Raji (cell line): Measurements from ENCODE around the gene GRAMD4.

Source experiments
- POLR2A ChIP-seq: IDR thresholded peaks from 2 replicates; pipeline ENCODE4 v1.6.1; 2011; ENCODE audit warnings: low read depth, low read length, control low read depth; ENCODE audit not compliant: insufficient read depth

The GRAMD4 gene

GRCh38 chr22:46588279-46589140 is 31.7 kb upstream of the GRAMD4 start:
- no peak for TF ChIP-seq POLR2A

- TF ChIP-seq POLR2A: no peak
These were observed 30.9 kb upstream of the GRAMD4 start for GRCh38 chr22:46589141-46589748.

DNA sequence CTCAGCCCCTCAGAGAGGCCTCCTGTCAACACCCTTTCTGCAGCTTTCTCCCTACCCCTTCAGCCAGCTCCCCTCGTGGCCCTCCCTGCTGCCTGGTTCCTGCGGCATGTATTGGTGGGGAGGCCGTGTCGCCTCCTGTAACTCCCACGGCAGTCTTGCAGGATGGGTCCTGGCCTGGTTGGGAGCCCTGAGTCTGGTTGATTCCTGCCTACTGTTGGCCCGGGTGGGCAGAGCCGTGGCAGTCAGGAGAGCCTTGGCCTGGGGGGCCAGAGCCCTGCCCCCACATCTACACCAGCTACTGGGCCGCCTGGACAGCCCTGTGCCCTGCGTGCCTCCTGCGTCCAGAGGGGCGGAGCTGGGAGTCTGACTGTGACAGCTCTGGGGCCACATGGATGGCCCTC is 30.3 kb upstream of the GRAMD4 start:
- TF ChIP-seq POLR2A: no peak

DNA sequence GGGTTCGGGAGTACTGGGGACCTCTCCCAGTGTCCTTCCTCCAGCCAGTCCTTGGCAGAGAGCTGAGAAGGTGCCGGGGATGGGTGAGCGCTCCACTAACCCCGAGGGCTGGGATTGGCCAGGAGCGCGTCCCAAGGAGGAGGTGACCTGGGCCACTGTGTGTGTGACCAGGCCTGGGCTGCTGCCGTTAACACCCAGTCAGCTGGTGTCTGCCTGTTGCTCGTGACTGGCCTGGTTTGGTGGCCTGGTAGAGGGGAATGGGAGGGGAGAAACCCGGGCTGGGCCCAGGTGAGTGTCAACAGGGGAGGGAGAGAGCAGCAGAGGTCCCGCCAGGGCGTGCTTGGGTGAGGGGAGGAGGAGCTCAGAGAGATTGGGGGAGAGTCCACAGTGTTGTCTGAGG is 29.9 kb upstream of the GRAMD4 start:
- no peak for TF ChIP-seq POLR2A

GRCh38 chr22:46591930-46592329 is 28.3 kb upstream of the GRAMD4 start:
- TF ChIP-seq POLR2A: no peak

DNA sequence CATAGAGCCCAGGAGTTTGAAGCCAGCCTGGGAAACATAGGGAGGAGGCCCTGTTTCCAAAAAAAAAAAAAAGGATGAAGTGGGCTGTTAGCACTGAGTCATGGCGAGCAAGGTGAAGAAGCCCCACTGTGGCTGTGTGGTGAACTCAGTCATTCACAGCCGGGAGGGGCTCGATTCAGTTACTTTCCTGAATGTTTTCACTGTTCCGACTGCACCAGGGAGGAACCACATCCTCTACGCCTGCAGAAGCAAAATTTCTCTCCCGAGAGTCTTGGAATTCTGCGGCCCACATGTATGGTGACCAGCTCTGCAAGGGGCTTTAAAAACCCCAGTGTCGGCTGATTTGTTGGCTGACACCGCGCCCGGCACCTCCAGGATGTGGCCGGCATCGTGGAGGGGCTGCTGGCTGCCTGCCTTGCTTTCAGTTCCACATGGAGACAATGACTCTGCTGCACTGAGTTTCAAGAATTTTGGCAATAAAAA is 27.8 kb upstream of the GRAMD4 start:
- TF ChIP-seq POLR2A: no peak

GRCh38 chr22:46593211-46593681 is 26.9 kb upstream of the GRAMD4 start:
- peak; percentile 36; the same call in 1 of the 2 replicates for TF ChIP-seq POLR2A

DNA sequence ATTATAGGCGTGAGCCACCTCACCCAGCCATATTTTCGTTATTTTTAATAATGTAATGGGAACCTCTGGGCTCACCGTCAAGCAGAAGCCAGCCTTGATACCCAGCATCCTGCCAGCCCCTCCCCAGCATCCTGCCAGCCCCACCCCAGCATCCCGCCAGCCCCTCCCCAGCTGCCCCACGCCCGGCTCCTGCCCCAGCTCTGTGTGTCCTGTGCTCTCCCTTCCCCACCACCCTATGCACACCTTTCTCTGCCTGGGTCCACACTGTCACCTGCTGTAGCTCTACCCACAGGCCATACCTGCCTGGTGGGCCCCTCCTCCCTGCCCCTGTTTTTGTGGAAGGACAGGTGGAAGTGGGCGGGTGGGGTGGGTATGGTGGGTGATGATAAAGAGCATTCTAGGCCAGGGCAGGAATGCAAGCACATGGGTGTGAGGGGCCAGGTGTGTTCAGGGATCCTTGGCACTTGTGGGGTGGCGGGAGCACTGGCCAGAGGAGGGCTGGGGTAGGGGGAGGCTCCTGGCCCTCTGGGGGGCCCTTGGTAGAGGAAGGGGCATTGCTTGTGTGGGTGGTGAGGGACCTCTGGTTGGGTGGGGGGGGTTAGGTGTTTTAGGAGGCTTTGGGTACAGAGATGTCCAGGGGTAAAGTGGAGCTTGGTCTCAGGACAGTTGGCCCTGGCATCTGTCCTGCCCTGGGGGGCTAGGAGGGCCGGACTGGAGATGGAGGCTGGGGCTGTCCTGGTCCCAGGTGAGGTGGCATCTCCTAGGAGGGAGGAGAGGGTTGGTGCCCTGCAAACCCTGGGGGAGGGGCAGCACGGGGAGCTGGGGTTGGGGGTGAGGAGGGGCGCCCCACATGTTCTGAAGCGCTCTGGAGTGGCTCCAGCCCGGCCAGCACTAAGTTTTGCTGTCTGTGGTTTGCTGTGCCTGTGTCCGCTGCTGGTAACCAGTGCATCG is 25.9 kb upstream of the GRAMD4 start:
- TF ChIP-seq POLR2A: no peak

DNA sequence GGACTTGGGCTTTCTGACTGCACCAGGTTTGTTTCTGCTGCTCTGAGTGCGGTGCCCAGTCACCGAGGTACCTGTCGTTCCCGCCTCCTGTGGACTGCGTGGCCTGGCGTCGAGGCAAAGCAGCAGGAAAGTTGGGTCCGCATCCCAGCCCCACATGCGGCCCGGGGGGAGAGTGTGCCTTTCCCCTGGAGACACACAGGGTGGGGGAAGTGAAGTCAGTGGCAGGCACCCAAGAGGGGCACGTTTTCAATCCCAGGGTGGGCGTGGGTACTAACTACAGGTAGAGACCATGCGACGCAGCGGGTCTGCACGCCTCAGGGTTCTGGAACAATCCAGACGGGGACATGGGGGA is 25.3 kb upstream of the GRAMD4 start:
- TF ChIP-seq POLR2A: no peak

DNA sequence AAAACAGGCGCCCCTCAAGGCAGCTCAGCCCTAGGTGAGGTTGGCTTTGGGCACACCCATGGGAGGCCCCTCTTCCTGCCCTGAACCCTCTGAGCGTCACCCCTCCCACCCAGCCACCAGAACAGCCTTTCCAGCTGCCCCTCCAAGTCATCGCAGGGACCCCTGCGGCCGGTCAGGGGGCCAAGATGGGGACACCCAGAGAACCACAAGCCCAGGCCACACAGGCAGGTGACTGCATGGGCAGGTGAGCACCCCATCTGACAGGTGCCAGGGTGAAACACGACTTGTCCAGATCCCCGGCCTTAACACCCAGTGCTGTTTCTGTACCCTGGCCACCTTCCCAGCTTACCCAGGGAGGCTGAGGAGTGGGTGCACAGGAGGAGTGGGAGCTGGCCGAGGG is 24.6 kb upstream of the GRAMD4 start:
- no peak for TF ChIP-seq POLR2A

- no peak for TF ChIP-seq POLR2A
These were observed 24.1 kb upstream of the GRAMD4 start for GRCh38 chr22:46596032-46596441.

DNA sequence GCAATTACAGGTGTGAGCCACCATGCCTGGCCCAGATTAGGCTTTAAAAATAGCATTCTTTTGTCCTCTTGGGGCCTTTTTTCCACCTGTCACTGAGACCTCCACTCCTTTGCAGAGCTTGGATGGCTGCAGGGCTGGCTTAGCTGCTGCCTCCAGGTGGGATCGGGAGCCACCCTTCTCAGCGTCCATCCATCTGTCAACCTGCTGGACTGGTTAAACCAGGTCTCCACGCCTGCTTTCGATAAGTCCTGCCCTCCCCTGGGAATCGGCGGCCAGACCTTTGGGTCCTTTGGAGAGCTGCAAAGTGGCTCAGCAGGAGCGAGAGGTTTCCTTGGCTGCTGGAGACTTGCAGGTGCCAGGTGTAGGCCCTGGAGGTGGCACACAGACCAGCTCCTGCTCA is 23.4 kb upstream of the GRAMD4 start:
- TF ChIP-seq POLR2A: no peak

DNA sequence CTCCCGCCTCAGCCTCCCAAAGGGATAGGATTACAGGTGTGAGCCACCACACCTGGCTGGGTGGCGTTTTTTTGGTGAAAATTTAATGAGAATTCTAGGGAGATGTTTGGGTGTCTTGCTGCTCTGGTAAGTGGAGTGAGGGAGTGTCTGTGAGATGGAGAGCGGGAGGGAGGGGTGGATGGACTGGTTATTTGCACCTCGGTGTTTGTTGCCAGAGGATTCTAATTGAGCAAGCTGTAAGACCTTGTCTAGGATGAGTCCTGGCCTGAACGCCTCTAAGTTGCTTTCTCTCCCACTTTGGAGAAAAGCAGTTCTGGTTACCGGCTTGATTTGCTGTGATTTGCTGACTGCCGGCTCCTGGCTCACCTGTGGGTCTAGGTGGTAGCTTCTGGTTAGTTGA is 22.0 kb upstream of the GRAMD4 start:
- no peak for TF ChIP-seq POLR2A

DNA sequence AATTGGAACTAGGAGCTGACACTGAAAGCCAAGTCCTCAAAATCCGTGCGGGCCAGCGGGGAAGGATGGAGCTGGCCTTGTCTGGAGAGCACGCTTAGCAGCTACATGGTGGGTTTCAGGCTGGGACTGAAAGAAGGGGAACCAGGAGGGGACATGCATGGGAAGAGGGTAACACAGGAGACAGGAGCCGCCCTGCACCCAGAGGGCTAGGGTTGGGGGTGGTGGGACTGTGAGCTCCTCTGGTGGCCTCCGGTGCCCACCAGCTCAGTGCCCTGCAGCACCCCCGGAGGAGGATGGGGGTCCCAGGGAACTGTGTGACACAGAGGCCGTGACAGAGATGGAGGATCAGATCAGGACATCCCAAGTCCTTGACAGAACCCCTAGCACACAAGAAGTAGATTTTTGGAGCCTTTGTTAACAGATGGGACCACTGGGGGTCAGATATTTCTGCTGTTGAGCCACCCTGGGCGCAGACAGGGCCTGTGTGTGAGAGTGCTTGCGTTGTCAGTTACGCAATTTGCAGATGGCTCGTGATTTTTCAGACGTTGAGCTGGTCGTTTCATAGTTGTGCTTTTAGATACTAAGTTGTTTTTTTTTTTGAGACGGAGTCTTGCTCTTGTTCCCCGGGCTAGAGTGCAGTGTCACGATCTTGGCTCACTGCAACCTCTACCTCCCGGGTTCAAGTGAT is 21.3 kb upstream of the GRAMD4 start:
- no peak for TF ChIP-seq POLR2A
